GM21529 (cell line): Measurements from ENCODE around the gene SCAF4.
"Not testable (repeated sequence)": the region's sequence is repeated elsewhere in the genome, so short reads cannot be mapped to it uniquely, and the experiment has no call there.

Source experiments
- ATAC-seq: cut with Tn5 transposase; IDR thresholded peaks from one replicate; pipeline ENCODE4 v1.9.1; 2021; ENCODE audit not compliant: unreplicated experiment

The SCAF4 gene, protein sequence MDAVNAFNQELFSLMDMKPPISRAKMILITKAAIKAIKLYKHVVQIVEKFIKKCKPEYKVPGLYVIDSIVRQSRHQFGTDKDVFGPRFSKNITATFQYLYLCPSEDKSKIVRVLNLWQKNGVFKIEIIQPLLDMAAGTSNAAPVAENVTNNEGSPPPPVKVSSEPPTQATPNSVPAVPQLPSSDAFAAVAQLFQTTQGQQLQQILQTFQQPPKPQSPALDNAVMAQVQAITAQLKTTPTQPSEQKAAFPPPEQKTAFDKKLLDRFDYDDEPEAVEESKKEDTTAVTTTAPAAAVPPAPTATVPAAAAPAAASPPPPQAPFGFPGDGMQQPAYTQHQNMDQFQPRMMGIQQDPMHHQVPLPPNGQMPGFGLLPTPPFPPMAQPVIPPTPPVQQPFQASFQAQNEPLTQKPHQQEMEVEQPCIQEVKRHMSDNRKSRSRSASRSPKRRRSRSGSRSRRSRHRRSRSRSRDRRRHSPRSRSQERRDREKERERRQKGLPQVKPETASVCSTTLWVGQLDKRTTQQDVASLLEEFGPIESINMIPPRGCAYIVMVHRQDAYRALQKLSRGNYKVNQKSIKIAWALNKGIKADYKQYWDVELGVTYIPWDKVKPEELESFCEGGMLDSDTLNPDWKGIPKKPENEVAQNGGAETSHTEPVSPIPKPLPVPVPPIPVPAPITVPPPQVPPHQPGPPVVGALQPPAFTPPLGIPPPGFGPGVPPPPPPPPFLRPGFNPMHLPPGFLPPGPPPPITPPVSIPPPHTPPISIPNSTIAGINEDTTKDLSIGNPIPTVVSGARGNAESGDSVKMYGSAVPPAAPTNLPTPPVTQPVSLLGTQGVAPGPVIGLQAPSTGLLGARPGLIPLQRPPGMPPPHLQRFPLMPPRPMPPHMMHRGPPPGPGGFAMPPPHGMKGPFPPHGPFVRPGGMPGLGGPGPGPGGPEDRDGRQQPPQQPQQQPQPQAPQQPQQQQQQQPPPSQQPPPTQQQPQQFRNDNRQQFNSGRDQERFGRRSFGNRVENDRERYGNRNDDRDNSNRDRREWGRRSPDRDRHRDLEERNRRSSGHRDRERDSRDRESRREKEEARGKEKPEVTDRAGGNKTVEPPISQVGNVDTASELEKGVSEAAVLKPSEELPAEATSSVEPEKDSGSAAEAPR

GRCh38 chr21:31731857-31732596, at the start of gene SCAF4:
TSS of gene SCAF4 (minus strand) at chr21:31732118. CDS start at chr21:31731692, 426 bp downstream.
- peak; percentile 75 for ATAC-seq

DNA sequence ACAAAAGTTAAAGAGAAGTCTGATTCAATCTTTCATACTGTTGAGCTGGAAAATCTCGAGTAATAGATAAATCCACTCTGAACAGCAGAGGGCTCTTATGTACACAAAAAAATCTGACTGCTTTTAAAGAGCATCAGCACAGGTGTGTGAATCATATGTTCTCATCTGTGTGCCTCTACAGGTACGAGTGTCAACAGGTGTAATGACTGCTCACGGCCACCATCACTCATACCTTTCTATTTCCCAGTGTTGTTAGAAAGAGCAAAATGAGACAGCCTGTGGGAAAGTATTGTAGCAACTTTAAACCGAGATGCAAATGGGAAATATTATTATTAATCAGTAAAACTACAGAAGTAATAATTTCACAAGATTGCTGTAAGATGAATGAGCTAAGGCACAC, 49.0 kb upstream of the SCAF4 start:
- ATAC-seq, result no peak

DNA sequence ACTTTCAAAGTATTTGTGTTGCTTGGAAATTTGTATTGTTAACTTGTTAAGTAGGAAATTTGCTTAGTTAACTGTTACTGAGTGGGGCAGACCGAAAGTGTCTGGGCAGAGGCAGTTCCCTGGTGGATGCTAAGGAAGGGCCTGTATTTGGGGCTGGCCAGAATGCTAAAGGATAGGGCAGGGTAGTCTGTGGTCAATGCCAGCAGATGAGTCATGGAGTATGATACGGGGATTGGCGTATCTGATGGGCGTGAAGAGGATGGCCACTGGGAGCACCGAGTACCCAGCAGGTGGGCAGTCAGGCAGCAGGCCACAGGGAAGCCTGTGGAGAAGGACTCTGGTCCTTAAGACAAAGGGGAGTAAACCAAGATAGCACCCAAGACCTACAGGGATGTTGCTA, 46.6 kb upstream of the SCAF4 start:
- no peak for ATAC-seq

DNA sequence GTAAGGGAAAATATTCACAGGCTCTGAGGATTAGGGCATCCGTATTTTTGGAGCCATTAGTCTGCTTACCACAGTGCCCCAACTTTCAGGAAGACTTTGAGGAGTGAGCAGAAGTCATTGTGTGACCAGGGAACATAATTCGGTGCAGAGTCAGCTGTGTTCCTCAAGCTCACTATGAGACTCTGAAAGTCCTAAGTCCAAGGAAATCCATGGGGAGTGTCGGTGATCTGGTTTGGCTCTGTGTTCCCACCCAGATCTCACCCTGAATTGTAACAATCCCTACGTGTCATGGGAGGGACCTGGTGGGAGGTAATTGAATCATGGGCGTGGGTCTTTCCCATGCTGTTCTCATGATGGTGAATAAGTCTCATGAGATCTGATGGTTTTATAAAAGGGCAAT, 45.9 kb upstream of the SCAF4 start:
- ATAC-seq, result no peak

GRCh38 chr21:31774031-31774430, 42.1 kb upstream of the SCAF4 start:
- no peak for ATAC-seq

GRCh38 chr21:31772674-31773555, 41.0 kb upstream of the SCAF4 start:
- ATAC-seq, result peak; percentile 90

DNA sequence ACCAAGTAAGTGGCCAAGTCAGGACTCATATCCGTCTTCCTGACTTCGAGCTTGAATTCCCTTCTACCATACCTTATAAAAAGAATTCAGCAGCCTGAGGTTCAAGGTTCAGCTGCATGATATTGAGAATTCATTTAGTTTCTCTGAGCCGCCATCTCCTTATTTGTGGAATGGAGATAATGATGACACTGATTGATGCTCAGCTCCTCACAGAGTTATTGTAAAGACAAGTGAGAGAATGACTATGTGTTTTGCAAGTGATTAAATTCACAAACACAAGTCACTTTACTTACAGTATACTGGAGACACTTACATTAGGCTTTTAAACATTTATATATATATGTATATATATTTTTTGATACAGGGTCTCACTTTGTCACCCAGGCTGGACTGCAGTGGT, 39.8 kb upstream of the SCAF4 start:
- ATAC-seq, result no peak

GRCh38 chr21:31768710-31769109, 36.8 kb upstream of the SCAF4 start:
- ATAC-seq, result no peak

DNA sequence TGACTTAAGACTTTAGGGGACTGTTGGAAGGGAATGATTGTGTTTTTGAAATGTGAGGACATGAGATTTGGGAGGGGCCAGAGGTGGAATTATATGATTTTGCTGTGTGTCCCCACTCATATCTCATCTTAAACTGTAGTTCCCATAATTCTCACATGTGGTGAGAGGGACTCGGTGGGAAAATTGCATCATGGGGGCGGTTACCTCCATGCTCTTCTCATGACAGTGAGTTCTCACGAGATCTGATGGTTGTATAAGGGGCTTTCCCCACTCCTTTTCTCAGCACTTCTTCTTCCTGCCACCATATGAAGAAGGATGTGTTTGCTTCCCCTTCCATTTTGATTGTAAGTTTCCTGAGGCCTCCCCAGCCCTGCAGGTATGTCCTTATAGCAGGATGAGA, 35.0 kb upstream of the SCAF4 start:
- ATAC-seq, result no peak

DNA sequence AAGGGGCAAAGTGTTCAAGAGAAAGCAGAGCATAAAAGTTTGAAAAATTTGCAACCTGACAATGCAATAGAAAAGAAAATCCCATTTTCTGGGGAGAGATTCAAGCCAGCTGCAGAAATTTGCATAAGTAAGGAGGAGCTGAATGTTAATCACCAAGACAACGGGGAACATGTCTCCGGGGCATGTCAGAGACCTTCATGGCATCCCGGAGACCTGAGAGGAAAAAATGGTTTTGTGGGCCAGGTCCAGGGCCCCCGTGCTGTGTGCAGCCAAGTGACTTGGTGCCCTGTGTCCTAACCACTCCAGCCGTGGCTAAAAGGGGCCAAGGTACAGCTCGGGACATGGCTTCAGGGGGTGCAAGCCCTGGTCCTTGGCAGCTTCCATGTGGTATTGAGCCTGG, 33.9 kb upstream of the SCAF4 start:
- ATAC-seq, result not testable (repeated sequence)

GRCh38 chr21:31760931-31761330, 29.0 kb upstream of the SCAF4 start:
- ATAC-seq, result no peak

GRCh38 chr21:31756787-31757186, 24.9 kb upstream of the SCAF4 start:
- ATAC-seq, result no peak

DNA sequence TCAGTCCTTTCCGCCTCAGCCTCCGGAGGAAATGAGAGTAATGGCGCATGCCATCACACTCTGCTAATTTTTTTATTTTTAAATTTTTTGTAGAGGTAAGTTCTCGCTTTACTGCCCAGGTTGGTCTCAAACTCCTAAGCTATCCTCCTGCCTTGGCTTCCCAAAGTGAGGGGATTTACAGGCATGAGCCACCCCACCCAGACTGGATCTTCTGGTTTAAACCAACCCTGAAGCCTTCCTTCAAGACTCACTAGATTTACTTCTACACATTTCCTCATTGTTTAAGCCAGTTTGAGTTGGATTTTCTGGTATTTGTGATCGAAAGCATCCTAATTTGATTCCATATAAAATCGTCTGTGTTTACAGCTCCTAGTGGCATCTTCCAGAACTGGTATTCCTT, 23.1 kb upstream of the SCAF4 start:
- ATAC-seq, result no peak

GRCh38 chr21:31754708-31754960, 22.7 kb upstream of the SCAF4 start:
- ATAC-seq, result no peak

GRCh38 chr21:31753949-31754707, 22.2 kb upstream of the SCAF4 start:
- no peak for ATAC-seq

DNA sequence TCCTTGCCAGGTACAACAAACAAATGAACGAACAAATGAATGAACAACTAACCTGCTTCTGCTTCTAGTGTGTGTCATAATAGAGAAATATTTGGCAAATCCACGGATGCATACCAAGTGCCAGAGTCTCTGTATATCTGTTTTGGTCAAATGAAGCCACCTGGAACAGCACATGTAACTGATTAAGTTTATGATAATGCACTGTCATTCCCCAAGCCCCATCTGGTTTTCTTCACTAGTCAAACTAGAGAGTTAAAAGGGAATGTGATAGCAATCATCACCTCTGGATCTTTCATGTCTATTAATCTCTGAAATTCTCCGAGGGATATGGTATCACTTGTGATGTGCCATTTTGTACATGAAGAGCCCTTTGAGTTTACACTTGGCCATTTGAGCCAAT, 21.0 kb upstream of the SCAF4 start:
- no peak for ATAC-seq

GRCh38 chr21:31752352-31752751, 20.4 kb upstream of the SCAF4 start:
- no peak for ATAC-seq

- ATAC-seq, result no peak
Measured at GRCh38 chr21:31750843-31751242, 18.9 kb upstream of the SCAF4 start.

DNA sequence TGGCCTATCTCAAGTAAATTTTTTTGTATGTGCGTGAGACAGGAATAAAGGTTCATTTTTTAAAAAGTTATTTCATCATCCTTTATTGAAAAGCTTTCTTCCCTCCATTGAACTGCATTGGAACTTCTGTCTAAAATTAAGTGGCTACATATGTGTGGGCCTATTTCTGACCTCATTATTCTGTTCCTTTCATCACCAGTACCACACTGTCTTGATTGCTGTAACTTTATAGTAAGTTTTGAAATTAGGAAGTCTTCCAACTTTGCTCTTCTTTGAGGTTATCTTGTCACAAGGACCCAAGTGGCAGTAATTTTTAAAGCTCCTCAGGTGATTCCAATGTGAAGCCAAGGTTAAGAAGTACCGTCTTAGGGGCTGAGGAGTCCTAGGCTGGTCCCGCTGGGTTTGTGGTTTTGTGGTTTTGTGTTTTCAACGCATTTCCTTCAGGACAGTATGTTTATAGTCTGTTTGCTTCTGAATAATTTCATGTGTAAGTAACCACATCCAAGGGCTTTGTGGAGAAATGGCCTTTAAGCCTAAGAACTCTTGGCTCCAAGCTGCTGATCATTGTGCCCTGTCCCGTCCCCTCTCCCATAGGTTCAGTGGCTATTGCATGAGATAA, 12.4 kb upstream of the SCAF4 start:
- no peak for ATAC-seq
